Right renal pelvis (tissue), 4 donors: ENCODE results near the gene ARL8A. TPM values are rescaled to one million over a fixed set of nuclear protein-coding genes. Genes with fewer than 3 reads are reported as not detected.
"Not testable (repeated sequence)": the region's sequence is repeated elsewhere in the genome, so short reads cannot be mapped to it uniquely, and the experiment has no call there.

Source experiments
- DNase-seq, 4 donors: peaks; one replicate each; pipeline ENCODE4 v3.0.0-alpha.2; 2013; ENCODE audit warnings: low read depth in 4 of 4, low spot score in 3 of 4, missing footprints in 1 of 4
- polyA plus RNA-seq, 4 donors: library from polyadenylated mRNA; unstranded; fragments of 120-200 nt; gene quantifications; one replicate each; pipeline ENCODE4 v1.2.1, GENCODE V29; 2013; ENCODE audit not compliant: insufficient read length in 4 of 4

Gene ARL8A
- polyA plus RNA-seq, 4 donors, result 45.8 to 49.8 (median 48.2) TPM

DNA sequence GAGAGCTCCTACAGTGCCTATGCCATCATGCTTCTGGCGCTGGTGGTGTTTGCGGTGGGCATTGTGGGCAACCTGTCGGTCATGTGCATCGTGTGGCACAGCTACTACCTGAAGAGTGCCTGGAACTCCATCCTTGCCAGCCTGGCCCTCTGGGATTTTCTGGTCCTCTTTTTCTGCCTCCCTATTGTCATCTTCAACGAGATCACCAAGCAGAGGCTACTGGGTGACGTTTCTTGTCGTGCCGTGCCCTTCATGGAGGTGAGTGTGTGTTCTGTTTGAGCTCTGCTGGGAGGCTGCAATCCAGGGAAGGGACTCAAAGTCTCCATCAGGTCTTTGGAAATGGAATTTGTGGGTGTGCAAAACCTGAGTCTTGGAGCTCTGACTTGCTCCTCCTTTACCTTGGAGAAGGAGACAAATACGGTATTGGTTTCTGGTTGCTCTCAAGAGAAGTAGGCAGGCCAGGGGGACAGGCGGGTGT lies 21.2 kb downstream of the ARL8A start:
- DNase-seq, result no peak

DNA sequence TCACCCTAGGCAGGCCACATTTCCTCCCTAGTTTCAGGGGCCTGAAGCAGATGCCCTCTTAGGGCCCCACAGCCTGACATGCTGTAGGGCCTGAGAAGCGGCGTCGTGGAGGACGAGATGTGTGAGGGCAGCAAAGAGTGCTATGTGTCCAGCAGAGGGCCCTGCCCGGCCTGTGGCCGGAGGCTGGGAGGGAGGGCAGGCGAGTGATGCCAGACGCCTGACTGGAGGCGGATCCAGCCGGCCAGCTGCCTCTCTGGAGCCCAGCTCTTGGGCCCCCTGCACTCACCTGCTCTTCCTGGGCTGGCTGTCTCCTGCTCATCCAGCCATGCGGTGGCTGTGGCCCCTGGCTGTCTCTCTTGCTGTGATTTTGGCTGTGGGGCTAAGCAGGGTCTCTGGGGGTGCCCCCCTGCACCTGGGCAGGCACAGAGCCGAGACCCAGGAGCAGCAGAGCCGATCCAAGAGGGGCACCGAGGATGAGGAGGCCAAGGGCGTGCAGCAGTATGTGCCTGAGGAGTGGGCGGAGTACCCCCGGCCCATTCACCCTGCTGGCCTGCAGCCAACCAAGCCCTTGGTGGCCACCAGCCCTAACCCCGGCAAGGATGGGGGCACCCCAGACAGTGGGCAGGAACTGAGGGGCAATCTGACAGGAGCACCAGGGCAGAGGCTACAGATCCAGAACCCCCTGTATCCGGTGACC lies 21.8 kb downstream of the ARL8A start, which contains the start of gene GPR37L1:
Gene GPR37L1, plus strand, starts transcription at position 279 of the 697 bp plus-strand sequence. Its CDS starts 47 bp downstream, at position 326.
- no peak for DNase-seq

DNA sequence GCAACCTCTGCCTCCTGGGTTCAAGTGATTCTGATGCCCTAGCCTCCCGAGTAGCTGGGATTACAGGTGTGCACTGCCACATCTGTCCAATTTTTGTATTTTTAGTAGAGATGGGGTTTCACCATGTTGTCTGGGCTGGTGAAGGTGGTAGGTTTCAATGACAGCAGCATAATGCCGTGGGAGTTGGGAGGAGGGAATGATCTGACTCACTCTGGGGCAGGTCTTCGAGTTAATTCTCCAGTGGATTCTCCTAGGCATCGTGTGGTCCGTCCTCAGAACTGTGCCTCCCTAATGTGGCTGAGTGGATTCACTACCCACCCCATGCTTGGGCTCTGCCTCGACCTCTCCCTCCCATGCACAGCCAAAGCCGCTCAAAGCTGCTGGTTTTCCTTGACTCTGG lies 23.5 kb downstream of the ARL8A start:
- DNase-seq, result no peak

DNA sequence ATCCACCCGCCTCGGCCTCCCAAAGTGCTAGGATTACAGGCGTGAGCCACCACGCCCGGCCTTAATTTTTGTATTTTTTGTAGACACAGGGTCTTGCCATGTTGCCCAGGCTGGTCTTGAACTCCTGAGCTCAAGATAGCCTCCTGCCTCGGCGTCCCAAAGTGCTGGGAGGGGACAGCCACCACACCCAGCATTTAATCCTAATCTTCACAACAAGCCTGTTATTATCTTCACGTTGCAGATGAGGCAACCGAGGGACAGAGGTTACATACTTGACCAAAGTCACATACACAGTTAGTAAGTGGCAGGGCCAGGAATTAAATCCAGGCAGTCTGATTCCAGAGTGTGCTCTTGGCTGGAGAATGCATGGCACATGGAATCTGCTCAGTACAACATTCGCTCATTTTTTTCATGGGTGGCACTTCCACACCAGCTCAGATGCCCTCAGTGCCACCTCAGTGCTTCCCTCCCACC lies 26.6 kb downstream of the ARL8A start:
- DNase-seq, result no peak

GRCh38 chr1:202116287-202116686 lies 28.2 kb downstream of the ARL8A start:
- no peak for DNase-seq

DNA sequence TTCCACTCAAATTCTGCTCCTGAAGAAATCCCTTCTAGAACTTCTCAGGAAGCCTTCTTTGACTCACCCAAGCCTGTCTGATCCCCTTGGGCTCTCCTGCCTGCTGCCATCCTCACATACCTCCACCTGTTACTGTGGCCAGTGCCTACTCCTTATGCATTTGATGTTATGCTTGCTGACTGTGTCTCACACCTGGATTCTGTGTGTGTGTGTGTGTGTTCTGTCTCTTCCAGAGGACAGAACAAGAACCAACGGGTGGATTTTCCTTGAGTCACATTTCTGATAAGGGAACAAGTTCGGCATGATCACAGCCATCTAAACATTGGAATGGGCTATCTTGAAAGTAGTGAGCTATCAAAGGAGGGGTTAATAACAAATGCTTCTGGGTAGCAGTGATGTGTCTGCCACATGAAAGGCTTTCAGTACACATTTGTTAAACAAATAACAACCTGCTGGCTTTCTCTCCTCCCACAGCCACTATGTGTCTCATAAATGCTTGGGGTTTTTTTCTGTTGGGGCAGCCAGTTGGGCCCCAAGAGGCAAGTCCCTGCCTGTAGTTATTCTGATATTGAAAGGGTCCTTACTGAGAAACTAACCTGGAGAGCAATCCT lies 30.7 kb downstream of the ARL8A start:
- DNase-seq, result no peak

DNA sequence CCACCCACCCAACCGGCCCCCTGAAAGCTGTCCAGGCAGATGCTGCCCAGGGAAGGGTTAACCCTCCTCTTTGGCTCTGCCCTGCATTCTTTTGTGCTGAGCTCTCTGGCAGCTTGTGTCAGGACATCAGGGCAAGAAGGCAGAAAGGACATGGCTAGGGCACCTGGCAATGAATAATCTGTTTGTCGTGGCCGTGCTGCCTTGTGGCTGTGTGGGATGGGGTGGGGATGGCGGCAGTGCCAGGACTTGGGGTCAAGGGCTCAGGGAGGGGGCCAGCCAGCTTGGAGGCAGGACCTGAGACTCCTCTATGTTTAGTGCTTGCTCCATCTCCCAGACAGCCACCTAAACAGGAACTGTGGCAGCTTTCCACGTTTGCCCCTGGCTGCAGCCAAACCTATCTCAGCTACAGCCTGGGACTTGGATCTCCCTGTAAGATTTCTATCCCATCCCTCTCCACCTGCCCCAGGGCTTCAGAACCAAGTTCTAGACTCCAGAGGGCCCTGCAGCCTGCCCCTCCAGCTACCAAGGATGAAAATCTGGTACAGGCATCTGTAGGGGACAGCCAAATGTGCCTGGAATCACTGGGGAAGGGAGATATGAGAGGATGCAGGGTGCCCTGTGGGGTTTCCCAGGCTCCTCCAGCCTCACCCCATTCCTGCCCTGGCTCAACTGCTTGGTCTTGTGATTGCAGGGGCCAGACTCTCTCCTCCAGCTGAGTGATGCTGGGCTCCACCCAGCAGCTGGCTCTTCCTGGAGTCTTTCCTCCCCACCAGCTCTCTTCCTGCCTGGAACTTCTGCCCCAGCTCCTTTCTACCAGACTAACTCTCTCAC lies 31.5 kb downstream of the ARL8A start:
- DNase-seq, result no peak

- not testable (repeated sequence) for DNase-seq
Observed at GRCh38 chr1:202111589-202111988, 32.9 kb downstream of the ARL8A start.

GRCh38 chr1:202110977-202111376 lies 33.6 kb downstream of the ARL8A start:
- DNase-seq, result no peak

DNA sequence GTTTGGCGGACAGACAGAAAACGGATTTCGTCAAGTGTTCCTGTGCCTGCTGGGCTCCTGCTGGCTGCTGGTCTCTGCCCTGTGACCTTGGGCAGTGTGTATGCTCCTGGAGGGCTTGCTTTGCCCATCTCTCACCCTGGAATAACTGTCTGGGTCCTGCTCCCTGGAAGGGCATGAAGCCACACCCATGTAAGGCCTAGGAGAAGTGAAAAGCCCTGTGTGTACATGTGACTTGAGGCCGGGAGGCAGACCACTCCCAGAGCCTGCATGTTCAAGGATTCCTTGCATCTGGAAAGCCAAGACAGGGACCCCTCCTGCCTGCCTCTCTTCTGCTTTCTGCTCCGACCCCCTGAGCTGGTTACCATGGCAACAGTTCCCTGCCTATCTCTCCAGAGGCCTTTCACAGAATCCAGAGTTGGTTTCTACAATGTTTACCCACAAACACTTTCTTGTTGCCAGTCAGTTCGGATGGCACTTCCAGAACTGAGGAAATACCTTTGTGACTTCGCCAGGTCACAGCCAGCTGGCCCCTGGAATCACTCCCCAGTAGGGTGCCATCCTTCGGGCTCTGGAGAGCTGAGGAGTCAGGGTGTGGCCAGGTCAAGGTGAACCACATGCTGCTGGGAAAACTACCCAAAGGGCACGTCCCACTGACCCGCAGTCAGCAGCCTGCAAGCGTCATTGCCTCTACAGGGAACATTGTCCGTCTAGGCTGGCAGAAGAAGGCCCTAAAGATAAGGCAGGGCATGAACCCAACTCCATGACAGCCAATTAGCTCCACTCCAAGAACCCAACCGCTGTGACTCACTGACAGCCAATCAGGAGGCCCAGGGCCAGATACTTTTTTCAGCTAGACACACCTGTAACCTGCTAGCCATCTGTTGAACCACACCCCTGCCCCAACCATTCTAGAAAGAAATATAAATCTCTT lies 36.5 kb downstream of the ARL8A start:
- DNase-seq, result no peak

- DNase-seq, result no peak
Observed at GRCh38 chr1:202107321-202107761, 37.2 kb downstream of the ARL8A start.

GRCh38 chr1:202106340-202107254 lies 37.9 kb downstream of the ARL8A start:
- DNase-seq, result no peak

- DNase-seq, result no peak
Observed at GRCh38 chr1:202105571-202106339, 38.8 kb downstream of the ARL8A start.

- DNase-seq, result no peak
Observed at GRCh38 chr1:202104073-202104472, 40.5 kb downstream of the ARL8A start.

DNA sequence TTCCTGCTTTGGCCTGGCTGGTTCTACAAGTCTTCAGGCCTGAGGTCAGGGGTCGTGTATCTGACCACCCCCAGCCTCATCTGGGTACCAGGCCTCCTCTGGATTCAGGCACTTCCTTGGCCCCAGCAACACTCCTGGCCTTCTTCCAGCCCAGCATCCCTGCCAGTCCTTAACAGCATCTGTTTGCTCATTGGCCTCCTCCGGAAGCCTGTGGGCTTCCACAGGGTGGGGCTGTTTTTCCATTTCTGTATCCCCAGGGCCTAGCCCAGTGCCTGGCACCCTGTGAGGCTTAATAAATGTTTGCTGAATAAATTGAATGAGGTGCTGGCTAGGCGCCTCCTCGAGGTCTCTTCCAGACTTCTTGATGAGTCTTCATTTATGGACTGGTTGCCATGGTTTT lies 43.4 kb downstream of the ARL8A start:
- no peak for DNase-seq

DNA sequence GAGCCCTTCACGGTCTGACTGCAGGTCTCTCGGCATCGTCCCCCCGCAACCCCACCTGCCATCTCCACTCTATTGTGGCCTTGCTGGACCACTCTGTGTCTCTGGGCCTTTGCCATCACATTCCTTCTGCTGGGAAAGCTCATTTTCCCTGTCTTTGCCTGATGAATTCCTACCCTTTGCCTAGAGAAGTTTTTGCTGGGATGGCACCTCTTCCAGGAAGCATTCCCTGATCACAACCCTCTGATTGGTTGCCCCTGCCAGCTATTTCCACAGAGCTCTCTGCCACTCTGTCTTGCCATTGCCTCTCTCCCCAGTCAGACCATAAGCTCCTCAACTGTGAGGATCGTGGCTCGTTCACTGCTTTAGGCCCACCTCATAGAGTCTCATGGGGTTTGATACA lies 50.7 kb downstream of the ARL8A start:
- no peak for DNase-seq

DNA sequence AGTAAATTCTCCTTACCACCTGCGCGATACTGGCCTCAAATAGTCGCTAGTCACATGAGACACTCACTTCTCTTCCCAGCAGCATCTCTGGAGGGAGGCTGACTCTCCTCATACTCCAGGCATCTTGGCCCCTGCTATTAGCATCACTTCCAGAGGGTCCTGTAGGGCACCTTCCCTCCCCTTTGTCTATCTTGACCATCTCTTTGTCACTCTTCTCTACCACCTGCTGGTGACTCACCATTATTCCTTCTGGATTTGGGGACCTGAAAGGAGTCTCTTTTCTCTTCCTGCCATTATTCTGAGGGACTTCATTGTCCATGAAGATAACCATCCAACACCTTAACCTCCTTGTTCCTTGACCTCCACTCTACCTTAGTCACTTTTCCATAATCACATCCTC lies 53.5 kb downstream of the ARL8A start:
- DNase-seq, result no peak

DNA sequence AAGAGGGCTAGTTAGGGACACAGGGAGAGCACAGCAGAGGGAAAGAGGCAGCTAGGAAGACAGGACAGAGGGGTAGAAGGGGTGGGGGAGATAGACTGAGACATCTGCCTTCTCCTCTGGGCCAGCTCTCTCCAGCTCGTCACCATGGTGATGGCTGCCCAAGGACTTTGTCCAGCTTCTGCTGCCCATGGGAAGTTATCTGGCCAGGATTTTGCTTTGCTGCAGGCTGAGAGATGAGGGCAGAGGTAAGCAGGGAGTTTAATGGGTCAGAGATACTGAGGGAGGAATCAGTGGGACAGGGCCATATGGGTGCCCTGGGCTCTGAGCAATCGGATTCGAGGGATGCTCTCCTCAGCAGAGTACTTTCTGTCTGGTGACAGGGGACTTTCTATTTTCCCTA lies 56.3 kb downstream of the ARL8A start:
- DNase-seq, result no peak
